Esophagus squamous epithelium (tissue), 5 donors: ENCODE measurements around the gene IL12A. TPM values are rescaled to one million over a fixed set of nuclear protein-coding genes. Genes with fewer than 3 reads are reported as not detected.
A peak's percentile ranks its signal among the peaks of the same experiment; 100 is the strongest.

Source experiments
- DNase-seq: peaks from one replicate; lab custom pipeline; 2025; lab: John Stamatoyannopoulos, UW
- H3K27ac ChIP-seq, 4 donors: fragments of 200-600 bp; sonication (generic); one replicate each; pipeline ENCODE4 v1.5.1; 2016 to 2019; ENCODE audit warnings: mild to moderate bottlenecking in 1 of 4
- H3K27me3 ChIP-seq, 4 donors: fragments of 200-600 bp; sonication (generic); 1 replicate in 3 of 4; 2 replicates in 1 of 4; pipeline versions ENCODE4 v1.5.1 to v1.6.0; 2017 to 2021; ENCODE audit warnings: antibody characterized with exemption in 1 of 4
- H3K36me3 ChIP-seq, 3 donors: fragments of 200-600 bp; sonication (generic); one replicate each; pipeline ENCODE4 v1.5.1; 2016 to 2019
- H3K4me1 ChIP-seq, 3 donors: fragments of 200-600 bp; sonication (generic); one replicate each; pipeline ENCODE4 v1.5.1; 2017 to 2019
- H3K4me3 ChIP-seq, 4 donors: fragments of 200-600 bp; sonication (generic); 1 replicate in 3 of 4; 2 replicates in 1 of 4; pipeline ENCODE4 v1.5.1; 2016 to 2019; ENCODE audit warnings: mild to moderate bottlenecking in 2 of 4, moderate library complexity in 1 of 4
- H3K9me3 ChIP-seq, 3 donors: fragments of 200-600 bp; sonication (generic); one replicate each; pipeline ENCODE4 v1.5.1; 2016 to 2019
- CTCF ChIP-seq, 6 experiments: fragments of 450-650 bp in 4 of 6; fragments of 200-600 bp in 2 of 6; sonication (generic) in 2 of 6; IDR thresholded peaks; one replicate each; pipeline ENCODE4 v1.5.1; 2016 to 2019; ENCODE audit warnings: antibody characterized with exemption in 6 of 6, mild to moderate bottlenecking in 4 of 6, moderate library complexity in 4 of 6
- POLR2A ChIP-seq, 4 donors: fragments of 450-650 bp; IDR thresholded peaks; one replicate each; pipeline ENCODE4 v1.6.1; 2017; ENCODE audit warnings: antibody characterized with exemption in 4 of 4, mild to moderate bottlenecking in 4 of 4, moderate library complexity in 3 of 4
- WGBS, 2 donors: methylation state at CpG; one replicate each; pipeline ENCODE4 v1.1.5; 2018; 5-methylcytosine and 5-hydroxymethylcytosine counted together
- intact Hi-C: fragments of 100-400 bp; cut with DNase I; formaldehyde crosslinking; loops from one replicate; pipeline ENCODE4 v1.15.0; 2022
- total RNA-seq, 4 donors: library from RNA; depleted of rRNA; stranded (reverse); fragments of >200 nt; gene quantifications; one replicate each; pipeline ENCODE4 v1.1.0, GENCODE V29; 2016
- donor health status: DM: yes; HTN: yes; CAD: no.

The IL12A gene
- total RNA-seq, 4 donors from 2014 or later = 0.44 to 27.0 (median 6.8) TPM

DNA sequence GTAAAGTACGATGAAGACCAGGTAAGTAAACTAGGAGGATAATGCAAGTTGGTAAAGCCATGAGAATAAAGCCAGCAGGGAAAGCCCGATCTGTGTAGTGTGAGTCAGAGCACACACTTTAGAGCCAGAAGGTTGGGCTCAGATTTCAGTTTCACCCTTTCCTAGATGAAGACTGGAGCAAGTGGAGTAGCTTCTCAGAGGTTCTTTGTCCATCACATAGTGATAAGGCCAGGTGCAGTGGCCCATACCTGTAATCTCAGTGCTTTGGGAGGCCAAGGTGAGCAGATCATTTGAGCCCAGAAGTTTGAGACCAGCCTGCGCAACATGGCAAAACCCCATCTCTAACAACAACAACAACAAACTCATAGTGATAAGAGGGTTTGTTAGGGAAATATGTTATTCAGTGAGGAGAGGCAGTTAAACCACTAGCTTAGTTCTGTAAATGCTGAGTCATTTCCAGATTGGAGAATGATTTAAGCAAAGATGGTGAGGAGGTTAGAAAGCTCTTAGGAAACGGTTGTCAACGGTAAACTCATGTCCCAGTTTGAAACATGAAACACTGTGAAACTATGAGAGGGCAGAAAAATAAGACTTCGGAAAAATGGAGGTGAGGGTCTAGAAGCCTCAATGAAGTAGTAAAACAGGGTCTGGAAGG, 39.0 kb downstream of the IL12A start:
- DNase-seq = no peak
- Histone ChIP-seq H3K27me3 (no peaks in the 10 kb centered on the region), H3K9me3 (no peaks in the 10 kb centered on the region), H3K4me1 (no peaks in the 10 kb centered on the region), H3K36me3 (no peaks in the 10 kb centered on the region), H3K27ac (peak overlapping the region in 1 of 4 donors; percentile 39), H3K4me3 (no peak overlapping the region)
- intact Hi-C loops = no loop called here
- no peak for TF ChIP-seq POLR2A (IDR thresholded peaks at IDR 0.05)
- no peak for TF ChIP-seq CTCF (IDR thresholded peaks at IDR 0.05)
- 43 to 57% methylated on average over 6 of the region's 6 CpGs for WGBS, 2 donors

DNA sequence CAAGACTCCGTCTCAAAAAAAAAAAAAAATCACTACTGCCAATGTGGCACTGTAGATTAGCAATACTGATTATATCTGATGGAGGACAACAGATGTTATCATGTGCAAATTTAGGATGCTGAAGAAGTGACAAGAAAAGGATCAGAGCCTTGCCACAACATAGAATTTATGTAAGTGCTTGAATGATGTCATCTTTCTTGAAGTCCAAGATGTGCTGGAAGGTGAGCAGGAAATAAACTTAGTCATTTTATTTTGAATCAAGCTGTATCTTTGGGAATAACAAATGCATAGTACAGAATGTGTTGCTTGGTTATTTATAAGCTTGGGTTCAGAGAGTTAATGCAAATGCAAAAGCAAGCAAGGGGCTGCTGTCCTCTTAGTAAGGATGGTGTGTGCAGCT, 47.1 kb downstream of the IL12A start:
- no peak for DNase-seq
- H3K27ac ChIP-seq = no peak overlapping the region
- intact Hi-C loops = no loop called here
- H3K9me3 ChIP-seq = no peaks in the 10 kb centered on the region
- TF ChIP-seq CTCF (IDR thresholded peaks at IDR 0.05) = no peak
- TF ChIP-seq POLR2A (IDR thresholded peaks at IDR 0.05) = no peak
- no peaks in the 10 kb centered on the region for H3K36me3 ChIP-seq
- H3K4me1 ChIP-seq = peaks cover 0 to 15% (median 8%) of the 10 kb centered on the region in 3 donors
- H3K4me3 ChIP-seq = no peak overlapping the region
- WGBS, 2 donors = 90 to 100% methylated on average over 1 of the region's 1 CpG
- peaks cover 0 to 41% (median 4%) of the 10 kb centered on the region in 4 donors for H3K27me3 ChIP-seq

- Histone ChIP-seq H3K4me3 (peak overlapping the region; percentile 20 to 57 (median 42)), H3K4me1 (peaks cover 0 to 15% (median 8%) of the 10 kb centered on the region in 3 donors), H3K27ac (peak overlapping the region in 3 of 4 donors; percentile 9 to 54 (median 43)), H3K27me3 (peaks cover 0 to 44% (median 4%) of the 10 kb centered on the region in 4 donors), H3K36me3 (no peaks in the 10 kb centered on the region), H3K9me3 (peaks cover 0 to 10% (median 0%) of the 10 kb centered on the region in 3 donors)
- 4 to 30% methylated on average over 6 to 7 of the region's 36 CpGs for WGBS, 2 donors
- DNase-seq = no peak
- intact Hi-C loops = no loop called here
- TF ChIP-seq POLR2A (IDR thresholded peaks at IDR 0.05) = no peak
- no peak for TF ChIP-seq CTCF (IDR thresholded peaks at IDR 0.05)
Measured at GRCh38 chr3:160038862-160039562, 50.4 kb downstream of the IL12A start.

DNA sequence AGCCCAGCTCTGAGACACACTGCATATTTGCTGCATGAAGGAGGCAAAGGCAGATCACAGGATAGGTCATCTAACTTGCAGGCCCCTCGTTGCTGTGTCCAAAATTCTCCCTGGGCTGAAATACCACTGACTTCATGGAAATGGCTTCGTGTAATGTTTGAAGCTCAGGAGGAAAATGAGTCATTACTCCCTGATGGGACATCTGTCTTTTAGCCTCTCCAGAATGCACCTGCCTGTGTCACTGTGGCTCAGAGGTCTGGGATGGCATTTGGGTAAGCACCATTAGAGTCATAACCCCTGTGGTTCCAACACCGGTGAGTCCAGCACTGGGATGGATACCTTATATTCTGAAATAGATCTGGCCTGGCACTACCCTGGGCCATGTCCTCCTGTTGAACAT, 51.5 kb downstream of the IL12A start:
- Histone ChIP-seq H3K27ac (peak overlapping the region in 1 of 4 donors; percentile 3), H3K4me1 (peaks cover 0 to 15% (median 8%) of the 10 kb centered on the region in 3 donors), H3K27me3 (peaks cover 0 to 44% (median 4%) of the 10 kb centered on the region in 4 donors), H3K4me3 (no peak overlapping the region), H3K9me3 (peaks cover 0 to 10% (median 0%) of the 10 kb centered on the region in 3 donors), H3K36me3 (no peaks in the 10 kb centered on the region)
- WGBS, 2 donors = 60 to 66% methylated on average over 3 of the region's 3 CpGs
- intact Hi-C loops = no loop called here
- no peak for DNase-seq
- TF ChIP-seq POLR2A (IDR thresholded peaks at IDR 0.05) (no peak), CTCF (IDR thresholded peaks at IDR 0.05) (no peak)

DNA sequence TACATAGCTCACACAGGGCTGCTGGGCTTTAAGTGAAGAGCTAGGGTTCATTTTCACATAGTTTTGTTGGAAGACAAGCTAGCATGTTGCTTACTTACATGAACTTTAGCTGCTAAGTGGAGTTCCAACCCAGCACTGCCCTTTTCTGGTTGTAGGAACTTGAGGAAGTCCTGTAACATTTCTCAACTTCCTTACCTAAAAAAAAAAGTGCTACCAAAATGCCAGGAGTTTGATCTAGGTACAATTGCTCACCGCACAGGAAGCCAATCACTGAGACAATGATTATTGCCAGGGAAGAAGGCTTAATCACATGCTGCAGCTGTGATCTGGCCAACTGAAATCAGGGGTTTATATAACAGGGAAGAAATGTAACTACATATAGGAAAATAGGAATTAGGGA, 52.8 kb downstream of the IL12A start:
- H3K27me3 ChIP-seq = peaks cover 0 to 39% (median 4%) of the 10 kb centered on the region in 4 donors
- peaks cover 0 to 10% (median 0%) of the 10 kb centered on the region in 3 donors for H3K9me3 ChIP-seq
- TF ChIP-seq CTCF (IDR thresholded peaks at IDR 0.05) = no peak
- TF ChIP-seq POLR2A (IDR thresholded peaks at IDR 0.05) = no peak
- H3K27ac ChIP-seq = peak overlapping the region in 1 of 4 donors; percentile 33
- no peak overlapping the region for H3K4me3 ChIP-seq
- no peaks in the 10 kb centered on the region for H3K36me3 ChIP-seq
- WGBS, 2 donors = 33 to 63% methylated on average over 1 of the region's 1 CpG
- intact Hi-C loops = no loop called here
- DNase-seq = no peak
- H3K4me1 ChIP-seq = peaks cover 0 to 15% (median 8%) of the 10 kb centered on the region in 3 donors
